ENCODE measurements around the gene AMPH.

- TF ChIP-seq JUN (CRISPR knock-in tag; IDR thresholded peaks at IDR 0.05) (no peak), PRDM15 (CRISPR knock-in tag; IDR thresholded peaks at IDR 0.05) (no peak), USF1 (CRISPR knock-in tag; IDR thresholded peaks at IDR 0.05) (no peak), CTCF (IDR thresholded peaks at IDR 0.05) (no peak), ZNF232 (CRISPR knock-in tag; IDR thresholded peaks at IDR 0.05) (no peak), TCF7 (CRISPR knock-in tag; IDR thresholded peaks at IDR 0.05; ENCODE audit: low read depth) (no peak), STAT6 (CRISPR knock-in tag; conservative IDR thresholded peaks at IDR 0.05; ENCODE audit: low read depth) (no peak), E2F5 (CRISPR knock-in tag; IDR thresholded peaks at IDR 0.05) (no peak), E2F4 (CRISPR knock-in tag; IDR thresholded peaks at IDR 0.05; ENCODE audit: borderline replicate concordance, low read depth) (no peak), NR2C2 (CRISPR knock-in tag; IDR thresholded peaks at IDR 0.05) (no peak), PREB (CRISPR knock-in tag; IDR thresholded peaks at IDR 0.05; ENCODE audit: borderline replicate concordance) (no peak), MAX (CRISPR knock-in tag; IDR thresholded peaks at IDR 0.05) (no peak), ETV6 (CRISPR knock-in tag; IDR thresholded peaks at IDR 0.05) (no peak)
Observed at GRCh38 chr7:38482521-38482920, 148.7 kb downstream of the AMPH start.
